HG03060 (cell line): ENCODE results near the gene BMP5.

ENCODE experiments used
- ATAC-seq: cut with Tn5 transposase; IDR thresholded peaks from one replicate; pipeline ENCODE4 v1.9.1; 2021; ENCODE audit warnings: low read depth, moderate number of reproducible peaks; ENCODE audit not compliant: unreplicated experiment

Gene BMP5

DNA sequence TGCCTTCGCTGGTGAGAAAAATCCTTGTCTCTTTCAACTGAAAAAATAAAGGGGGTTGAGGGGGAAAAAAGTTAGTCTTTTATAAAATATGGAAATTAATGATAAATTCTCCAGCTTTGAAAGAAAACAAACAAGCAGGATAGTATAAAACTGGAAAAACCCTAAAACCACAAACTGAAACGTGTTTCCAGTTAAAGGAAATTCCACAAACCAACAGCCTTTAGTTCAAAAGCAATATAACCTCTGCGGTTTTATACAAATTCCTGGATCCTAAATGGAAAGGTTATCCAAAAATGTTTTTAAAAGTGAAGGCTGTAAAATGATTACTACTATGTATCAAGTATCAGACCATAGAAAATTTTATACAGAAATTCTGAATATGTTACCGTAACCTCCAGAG, 55.6 kb downstream of the BMP5 start:
- no peak for ATAC-seq

DNA sequence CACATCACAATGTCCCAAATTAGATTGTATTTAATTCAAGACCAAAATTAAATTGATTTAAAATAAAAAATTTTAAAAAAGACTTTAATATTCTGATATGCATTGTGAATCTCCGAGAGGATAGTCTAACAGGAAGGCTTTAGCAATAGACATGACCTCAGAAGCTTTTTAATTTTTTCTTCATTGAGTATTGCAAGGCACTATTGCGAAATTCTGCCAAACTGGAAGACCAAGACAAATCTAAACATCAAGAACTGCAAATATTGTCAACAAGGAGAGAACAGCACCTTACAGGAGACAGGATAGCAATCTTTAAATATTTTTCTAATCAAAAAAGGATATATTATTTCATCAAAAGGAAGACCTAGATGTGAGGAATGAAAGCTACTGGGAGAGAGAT, 56.9 kb downstream of the BMP5 start:
- ATAC-seq = no peak

DNA sequence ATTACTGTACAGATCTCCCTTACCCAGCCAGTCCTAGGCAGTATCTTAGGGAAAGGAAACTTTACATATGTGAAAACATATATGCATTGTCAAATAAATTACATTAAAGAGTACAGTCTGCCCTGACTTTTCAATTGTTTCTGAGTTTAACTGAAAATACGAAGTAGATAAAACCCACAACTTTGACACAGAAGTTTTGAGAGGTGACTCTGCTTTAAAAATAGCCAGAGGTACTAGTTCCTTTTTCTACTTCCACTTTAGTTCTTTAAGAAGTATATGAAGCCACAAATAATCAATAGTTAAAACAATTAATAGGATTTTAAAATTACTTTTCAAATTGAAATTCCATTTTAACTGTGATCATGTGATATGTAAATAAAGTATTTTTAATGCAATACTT, 62.9 kb downstream of the BMP5 start:
- ATAC-seq = peak; percentile 59

DNA sequence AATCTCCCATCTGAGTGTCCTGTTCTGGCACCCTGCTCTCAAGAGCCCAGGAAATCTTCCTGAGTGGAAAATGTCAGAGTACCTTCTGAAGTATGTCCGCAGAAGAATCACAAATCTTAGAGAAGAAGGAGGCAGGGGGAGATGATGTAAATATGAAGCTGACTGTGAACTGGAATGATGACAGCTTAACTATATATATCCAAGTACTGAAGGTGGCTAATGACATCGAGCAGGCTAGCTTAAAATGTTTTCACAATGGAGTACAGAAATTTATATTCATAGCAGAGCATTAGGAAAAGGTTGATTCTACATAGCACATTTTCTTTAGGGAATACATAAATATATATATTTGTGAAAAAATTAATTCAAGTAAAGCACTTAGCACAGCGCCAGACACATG, 64.3 kb downstream of the BMP5 start:
- ATAC-seq = no peak

DNA sequence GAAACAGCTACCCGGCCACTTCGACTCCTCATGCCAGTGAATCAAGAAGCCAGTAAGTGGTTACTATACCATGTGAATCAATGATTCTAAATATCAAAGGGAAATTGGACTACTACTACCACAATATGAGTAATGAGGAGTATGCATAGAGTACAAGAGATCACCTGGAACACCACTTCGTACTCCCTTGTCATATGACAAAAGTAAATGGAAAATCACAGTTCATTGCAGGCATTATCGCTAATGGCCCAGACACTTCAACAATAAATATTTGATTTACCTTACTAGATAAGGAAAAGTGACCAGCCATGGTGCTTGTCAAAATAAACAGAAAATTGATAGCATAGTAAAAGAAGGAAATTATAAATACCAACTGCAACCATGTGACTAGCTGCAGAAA, 73.1 kb downstream of the BMP5 start:
- ATAC-seq = no peak

DNA sequence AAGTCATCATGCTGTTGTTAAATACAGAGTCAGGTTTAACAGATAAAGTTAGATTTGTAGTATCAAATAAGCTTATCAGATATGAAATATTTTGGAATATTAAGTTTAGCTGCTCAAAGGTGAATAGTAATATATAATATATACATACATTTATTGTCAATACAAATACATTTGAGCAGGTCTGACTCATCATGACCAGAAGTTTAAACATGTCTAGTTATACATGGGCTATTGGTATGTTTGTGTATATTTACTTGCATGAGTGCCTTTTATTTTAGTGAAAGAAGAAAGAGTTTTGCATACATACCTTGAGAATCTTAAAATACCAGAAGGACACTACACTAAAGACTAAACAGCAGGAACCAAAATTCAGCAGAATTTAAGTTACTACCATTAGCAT, 76.8 kb downstream of the BMP5 start:
- ATAC-seq = no peak

DNA sequence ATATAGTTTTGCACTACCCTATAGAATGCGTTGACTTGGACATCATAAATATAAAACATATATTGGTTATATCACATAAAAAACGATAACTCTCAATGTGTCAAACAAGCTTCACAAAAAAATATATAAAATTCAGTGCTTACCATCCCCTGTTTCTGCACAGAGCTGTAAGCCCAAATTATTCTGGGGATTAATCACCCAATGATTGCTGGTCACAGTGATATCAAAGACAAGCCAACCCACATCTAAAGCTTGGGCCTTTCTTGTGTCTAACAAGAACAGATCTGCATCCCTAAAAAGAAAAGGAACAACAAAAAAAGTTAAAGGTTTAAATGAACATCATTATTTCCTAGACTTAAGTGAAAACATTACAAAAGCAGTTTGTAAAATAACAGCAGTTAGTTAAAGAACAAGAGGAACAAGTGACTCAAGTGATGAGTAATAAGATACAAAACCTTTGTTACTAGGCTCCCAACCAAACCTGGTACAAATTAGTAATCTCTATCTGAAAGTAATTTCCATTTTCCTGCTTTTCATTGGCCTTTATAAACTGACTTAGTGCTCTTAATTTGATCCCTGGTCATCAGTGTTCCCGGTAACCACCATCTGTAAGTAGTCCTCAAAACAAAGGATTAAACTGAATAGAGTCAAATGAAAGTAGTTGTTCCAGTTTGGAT, 81.1 kb downstream of the BMP5 start:
- ATAC-seq = no peak

DNA sequence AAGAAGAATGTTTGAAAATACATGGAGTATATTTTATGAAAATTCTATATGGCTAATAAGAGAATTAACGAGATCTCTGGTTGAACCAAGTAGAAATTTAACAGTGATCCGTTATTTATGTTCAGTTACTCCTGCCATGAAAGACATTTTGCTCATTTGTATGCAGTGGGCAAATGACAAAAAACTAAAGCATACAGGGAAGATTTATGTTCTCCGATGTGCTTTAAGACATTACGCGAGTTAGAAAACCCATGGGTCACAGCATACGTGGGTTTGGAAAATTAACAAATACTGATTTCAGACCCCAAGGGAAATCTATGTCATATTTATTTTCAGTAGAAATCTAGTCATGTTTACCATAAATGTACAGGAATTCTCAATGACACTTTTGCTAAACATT, 90.1 kb downstream of the BMP5 start:
- no peak for ATAC-seq

DNA sequence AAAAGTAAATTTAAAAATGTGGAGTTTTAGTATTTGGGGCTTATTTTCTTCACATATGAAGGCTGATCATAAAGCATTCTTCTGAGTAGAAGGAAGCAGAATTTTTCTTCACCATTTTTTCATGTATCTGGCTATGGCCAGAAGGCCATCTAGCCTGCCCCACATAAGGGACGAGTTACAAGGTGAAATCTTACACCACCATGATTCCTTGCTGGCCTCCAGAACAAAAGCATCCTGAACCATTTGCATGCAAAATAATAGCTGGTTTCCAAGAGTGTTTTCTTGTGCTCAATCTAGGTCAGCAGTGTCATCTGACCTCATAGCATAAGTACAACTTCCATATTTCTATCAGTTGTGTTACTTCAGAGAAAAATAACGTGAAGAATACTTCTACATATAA, 93.1 kb downstream of the BMP5 start:
- no peak for ATAC-seq

DNA sequence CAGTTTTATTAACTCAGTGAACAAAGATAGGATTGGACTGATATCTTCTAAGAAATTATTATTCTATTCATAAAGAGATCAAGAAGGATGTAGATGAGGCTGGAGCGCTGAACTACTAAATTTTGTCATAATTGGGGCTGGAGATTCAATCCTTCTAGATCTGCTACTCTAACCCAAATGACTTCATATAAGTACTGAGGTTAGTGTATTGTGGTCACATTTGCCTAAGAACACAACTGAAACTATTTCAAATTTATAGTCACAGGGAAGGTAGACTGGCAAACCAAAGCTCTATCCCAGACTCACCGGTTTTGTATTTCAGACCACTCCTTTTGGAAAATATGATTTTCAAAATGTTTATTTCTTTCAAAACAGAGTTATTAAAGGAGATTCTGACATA, 96.7 kb downstream of the BMP5 start:
- no peak for ATAC-seq

DNA sequence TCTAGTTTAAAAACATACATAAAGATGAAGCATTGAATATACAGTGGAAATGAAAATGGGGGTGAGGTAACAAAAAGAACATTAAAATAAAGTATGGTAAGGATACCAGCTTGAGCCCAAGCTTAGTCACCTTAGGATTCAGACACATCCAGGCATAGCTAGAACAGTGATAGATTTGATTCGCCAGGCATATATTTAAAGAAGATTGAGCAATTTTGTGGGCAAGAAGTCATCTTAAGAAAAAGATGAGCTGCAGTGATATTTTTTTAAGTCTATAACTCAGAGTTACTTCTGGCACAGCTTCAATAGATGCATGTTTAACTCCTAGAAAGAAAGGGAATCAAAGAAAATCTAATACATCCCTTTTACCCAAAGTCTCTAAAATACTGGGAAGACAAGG, 97.9 kb downstream of the BMP5 start:
- no peak for ATAC-seq

DNA sequence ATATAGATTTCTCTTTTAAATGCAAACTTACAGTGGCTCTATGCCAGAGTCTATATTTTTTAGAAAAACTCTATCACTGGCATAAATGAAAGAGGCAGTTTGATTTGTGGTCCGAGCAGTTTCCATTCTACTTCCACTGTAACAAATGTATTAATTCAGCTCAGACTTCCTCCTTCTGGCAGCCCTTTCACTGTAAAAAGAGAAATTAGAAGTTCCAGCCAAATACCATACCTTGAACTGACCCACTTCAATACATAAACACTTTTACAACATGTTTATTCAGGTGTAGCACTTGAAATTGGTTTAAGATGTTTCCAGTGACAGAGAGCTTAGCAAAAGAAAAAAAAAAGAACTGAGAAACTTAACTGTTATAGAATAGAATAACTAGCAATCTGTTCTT, 99.3 kb downstream of the BMP5 start:
- ATAC-seq = no peak

DNA sequence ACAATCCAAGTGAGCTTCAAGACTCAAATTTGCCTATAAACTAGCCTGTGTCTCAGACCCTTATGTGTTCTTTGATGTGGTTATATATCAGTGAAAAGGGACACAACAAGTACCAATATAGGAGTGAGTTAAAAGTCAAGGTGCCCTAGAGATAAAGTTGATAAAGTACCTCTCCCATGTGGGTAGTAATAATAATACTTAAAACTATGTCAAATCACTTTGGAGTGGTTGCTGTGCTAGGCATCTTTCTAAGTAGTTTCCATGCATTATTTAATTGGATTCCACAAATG, 100.4 kb downstream of the BMP5 start:
- no peak for ATAC-seq

DNA sequence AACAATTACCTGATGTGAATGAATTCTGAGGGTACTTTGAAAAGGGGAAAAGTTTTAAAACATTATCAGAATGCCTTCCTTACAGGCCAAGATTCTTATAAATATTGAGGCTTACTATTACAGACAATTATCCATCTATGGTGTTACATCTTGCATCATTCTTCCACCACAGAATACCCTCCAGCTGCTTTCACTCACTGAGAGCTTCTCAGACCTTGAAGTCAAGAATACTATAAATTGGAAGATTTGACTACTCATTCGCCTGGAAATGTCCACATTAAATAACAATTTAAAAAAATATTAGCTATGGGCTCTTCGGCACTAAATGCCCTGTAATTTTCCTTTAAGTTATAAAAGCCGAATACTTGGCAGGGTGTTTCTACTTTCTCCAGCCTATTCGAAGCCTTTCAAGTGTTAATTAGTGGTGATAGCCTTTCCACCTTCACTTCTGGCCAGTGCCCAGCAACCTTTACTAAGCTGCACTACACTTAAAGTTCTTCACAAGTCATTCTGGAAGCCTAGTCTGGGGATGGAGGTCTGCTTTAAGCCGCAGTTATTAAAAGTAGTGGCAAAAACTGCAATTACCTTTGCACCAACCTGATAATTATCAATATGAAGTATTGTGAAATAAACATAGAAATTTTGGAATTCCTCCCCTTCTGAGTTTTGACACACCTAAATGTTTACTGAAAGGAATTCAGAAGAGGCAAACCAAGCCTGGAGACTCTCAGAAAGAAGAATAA, 100.9 kb downstream of the BMP5 start:
- no peak for ATAC-seq

DNA sequence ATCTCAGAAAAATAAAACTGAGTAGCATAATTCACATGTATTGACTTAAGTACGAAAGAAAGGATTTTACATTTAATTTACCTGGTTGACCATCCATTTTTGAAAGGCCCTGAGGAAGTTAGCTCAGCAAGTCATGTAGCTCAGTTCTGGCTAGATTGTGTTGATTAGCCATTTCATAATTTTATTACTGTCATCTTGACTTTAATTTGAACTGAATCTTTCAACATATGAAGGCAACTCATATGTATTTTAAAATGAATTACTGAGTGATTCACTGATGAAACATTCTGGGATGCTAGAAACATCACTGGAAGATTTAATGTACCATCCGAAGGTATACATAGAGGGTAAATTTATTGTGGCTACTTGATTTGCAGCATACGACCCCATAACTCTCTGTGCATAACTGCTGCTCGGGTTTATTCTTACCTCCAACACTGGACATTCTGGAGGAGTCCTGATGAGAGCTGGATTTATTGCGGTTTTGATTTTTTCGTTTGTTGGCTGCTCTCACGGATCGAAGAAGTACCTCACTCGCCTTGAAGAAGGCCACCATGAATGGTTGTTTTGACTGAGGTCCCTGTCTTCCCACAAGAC, 101.7 kb downstream of the BMP5 start:
- ATAC-seq = no peak

DNA sequence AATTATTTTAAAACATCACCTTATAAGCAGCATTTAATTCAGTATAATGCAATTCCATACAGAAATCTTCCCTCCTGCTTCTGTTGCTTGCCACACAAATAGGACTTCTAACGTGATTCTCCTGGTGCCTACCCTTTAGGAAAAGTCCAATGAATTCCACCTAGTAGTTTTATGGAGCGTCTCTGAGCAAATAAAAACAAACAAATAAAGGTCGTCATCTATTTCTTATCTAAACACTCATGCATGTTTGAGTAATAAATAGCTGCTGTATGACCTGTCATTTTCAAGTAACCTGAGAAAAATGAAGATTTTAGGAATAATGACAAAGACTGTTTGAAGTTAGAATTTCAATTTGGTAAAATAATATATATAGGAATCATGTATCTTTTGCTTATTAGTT, 102.7 kb downstream of the BMP5 start:
- no peak for ATAC-seq

DNA sequence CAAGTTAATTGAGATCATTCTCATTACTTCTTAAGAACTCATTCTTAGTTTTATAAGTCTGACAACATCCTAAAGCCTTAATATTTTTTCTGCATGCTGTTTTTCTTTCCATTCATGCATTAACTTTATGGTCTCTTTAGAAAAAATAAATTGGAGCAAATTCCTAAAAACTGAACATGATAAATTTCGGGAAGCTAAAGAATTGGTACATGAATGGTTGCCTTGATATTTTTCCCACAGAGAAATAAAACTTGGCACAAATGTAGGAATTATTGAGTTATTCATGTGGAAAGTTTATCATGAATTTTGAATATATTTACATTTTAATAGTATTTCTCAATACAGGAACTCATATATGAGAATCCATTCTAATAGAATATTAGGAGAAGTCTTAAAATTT, 115.9 kb downstream of the BMP5 start:
- no peak for ATAC-seq

DNA sequence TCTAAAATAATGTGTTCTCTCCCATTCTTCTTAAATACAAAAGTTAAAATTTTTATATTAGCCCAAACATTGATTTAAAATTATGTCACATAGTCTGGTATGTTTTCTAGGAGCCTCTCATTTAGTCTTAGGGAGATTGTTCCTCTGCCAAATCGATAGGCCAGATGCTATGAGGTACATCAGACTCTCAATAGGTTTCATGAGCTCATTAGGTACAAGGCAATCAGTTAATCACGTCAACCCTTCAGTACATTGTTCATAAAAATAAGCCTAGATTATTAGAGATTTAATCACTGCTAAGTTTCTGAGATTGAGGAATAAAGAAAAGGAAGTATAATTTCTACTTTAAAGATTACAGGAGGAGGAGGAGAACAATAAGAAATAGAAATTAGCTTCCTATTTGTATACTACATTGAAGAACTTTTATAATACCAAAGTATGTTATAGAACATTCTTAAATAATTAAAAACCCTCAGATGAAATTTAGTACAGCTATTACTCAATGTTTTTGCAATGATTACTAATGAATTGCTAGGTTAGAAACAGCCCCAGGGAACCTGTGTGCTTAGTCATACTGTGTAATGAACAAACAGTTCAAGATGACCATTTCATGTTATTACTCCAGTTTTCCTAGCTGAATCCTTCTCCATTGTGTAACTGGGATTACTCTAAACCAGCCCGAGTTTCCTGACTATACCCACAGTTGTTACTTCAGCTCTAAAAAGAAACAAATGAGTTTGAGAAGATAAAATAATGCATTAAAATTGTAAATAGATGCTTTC, 117.0 kb downstream of the BMP5 start:
- no peak for ATAC-seq

DNA sequence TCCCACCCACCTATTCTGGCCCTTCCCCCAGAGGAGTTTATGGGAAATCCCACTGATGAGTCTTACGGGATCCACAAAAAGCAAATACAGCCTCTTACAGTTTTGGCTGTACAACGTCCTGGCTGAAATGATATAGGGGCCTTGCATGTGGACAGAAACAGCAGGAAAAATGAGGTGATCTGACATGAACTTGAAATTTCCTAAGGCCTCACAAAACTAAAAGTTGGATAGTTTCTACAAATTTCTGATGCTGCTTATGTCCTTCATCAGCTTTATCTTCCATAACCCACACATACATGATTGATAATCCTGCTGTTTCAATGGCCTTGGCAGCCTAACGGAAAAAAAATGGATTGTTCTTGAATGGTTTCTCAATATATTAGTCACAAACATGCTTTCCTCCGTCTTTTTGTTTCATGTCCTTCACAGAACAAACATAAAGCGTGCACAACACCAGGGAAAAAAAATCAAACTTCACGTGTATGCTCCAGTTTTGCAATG, 118.8 kb downstream of the BMP5 start:
- no peak for ATAC-seq

DNA sequence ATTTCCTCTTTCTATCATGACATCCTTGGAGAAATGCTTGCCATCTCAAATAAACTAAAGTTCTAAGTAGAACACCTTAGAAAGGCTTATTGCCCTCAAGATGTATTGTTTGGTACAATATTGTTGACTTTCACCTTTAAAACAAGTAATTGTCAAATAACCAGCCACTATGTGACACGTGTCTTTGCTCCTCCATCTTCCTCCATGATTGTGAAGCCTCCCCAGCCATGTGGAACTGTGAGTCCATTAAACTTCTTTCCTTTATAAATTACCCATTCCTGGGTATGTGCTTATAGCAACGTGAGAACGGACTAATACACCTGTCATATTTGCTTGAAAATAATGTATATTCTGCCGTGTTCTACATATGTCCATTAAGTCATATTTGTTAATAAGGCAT, 126.5 kb downstream of the BMP5 start:
- no peak for ATAC-seq

DNA sequence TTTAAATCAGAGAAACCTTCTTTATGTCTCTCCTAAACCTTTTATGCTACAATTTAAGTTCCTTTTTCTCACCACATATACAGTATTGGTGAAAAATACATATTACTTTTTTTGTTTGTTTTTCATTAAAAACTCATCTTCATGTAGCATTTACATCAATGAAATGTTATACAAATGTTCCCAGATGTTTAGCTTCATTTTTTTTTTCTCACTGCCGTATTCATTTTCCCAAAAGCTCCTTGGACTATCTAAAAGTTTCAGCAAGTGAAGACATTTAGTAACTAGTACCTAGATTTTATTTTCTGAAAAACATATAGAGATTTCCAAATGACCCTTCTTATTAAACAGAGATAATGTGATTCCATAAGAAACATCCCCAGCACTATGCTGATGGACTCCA, 128.9 kb downstream of the BMP5 start:
- no peak for ATAC-seq
